Heart right ventricle (tissue), 12 donors: ENCODE results near the gene TMEM234. TPM values are rescaled to one million over a fixed set of nuclear protein-coding genes. Genes with fewer than 3 reads are reported as not detected.

ENCODE experiments used
- polyA plus RNA-seq, 2 donors: library from polyadenylated mRNA; stranded (reverse); fragments of 200-250 nt; gene quantifications; one replicate each; pipeline ENCODE4 v1.2.3, GENCODE V29; 2013
- total RNA-seq, 10 donors: library from RNA; stranded (reverse); fragmentation: NEBNext Ultra II Directional in 3 of 10; extraction: Animal tissue kit (Norgen Biotek cat#: 25700) in 3 of 10; gene quantifications; one replicate each; pipeline versions ENCODE4 v1.2.1 to v1.2.4, GENCODE V29; 2021 to 2023
- donor health status: ischemic (EF 13 %, LVEDD 7.1; RV severe dilation, severe dysfunction).
- donor health status: healthy with polysubstance abuse.
- donor health status: DM: no; HTN: yes; CAD: no.
- donor health status: DM: no; HTN: no; CAD: no.
- donor health status: ischemic (EF 25% LVEDD 6.9; RV normal size, moderate dysfunction).
- donor health status: ischemic (EF 25% LVEDD 5.7; RV mildly dilated, moderate dysfunction).
- donor health status: healthy.
- donor health status: nonischemic (EF 11% LVEDD 7.7; RV severe dilation, severe dysfunction).
- donor health status: DM: yes; HTN: yes; CAD: no.
- donor health status: PGD.
- donor health status: ischemic (EF 29% LVEDD 5.4; RV normal size, mild dysfunction).
- donor health status: nonischemic (EF 23%, LVEDD 6.1; RV moderate dilation, normal function).

The TMEM234 gene
- total and polyA plus RNA-seq, 12 donors: 8.1 to 19.6 (median 11.3) TPM

Other genes starting within 250 kb of the TMEM234 start
- gene KHDRBS1, start 208.5 kb downstream of the TMEM234 start, total RNA-seq: 10 to 100 TPM; 64.6 to 78.3 (median 67.1) TPM
- gene KHDRBS1, start 208.5 kb downstream of the TMEM234 start, polyA plus RNA-seq: 10 to 100 TPM; 33.2 to 41.2 TPM
- 10 to 100 TPM in 1 of 10 donors, 1 to 10 TPM in 9; 4.8 to 15.5 (median 6.5) TPM for gene TMEM39B, start 149.4 kb downstream of the TMEM234 start, total RNA-seq
- 1 to 10 TPM; 7.2 to 7.5 TPM for gene TMEM39B, start 149.4 kb downstream of the TMEM234 start, polyA plus RNA-seq
- 10 to 100 TPM; 73.0 to 92.5 (median 82.6) TPM for gene KPNA6, start 114.3 kb downstream of the TMEM234 start, total RNA-seq
- 10 to 100 TPM; 10.2 to 11.3 TPM for gene KPNA6, start 114.3 kb downstream of the TMEM234 start, polyA plus RNA-seq
- gene TXLNA, start 42.7 kb downstream of the TMEM234 start, total RNA-seq: 10 to 100 TPM; 13.7 to 28.9 (median 17.3) TPM
- 10 to 100 TPM in 1 of 2 donors, 1 to 10 TPM in 1; 7.5 to 11.7 TPM for gene TXLNA, start 42.7 kb downstream of the TMEM234 start, polyA plus RNA-seq
- 10 to 100 TPM; 11.8 to 25.5 (median 16.3) TPM for gene CCDC28B, start 21.8 kb downstream of the TMEM234 start, total RNA-seq
- 10 to 100 TPM; 21.3 to 42.7 TPM for gene CCDC28B, start 21.8 kb downstream of the TMEM234 start, polyA plus RNA-seq
- gene IQCC, start 16.7 kb downstream of the TMEM234 start, total RNA-seq: 1 to 10 TPM in 4 of 10 donors, under 1 TPM in 6; 0.34 to 1.2 (median 0.90) TPM
- 1 to 10 TPM in 1 of 2 donors, under 1 TPM in 1; 0.87 to 2.0 TPM for gene IQCC, start 16.7 kb downstream of the TMEM234 start, polyA plus RNA-seq
- gene DCDC2B, start 13.3 kb downstream of the TMEM234 start, total RNA-seq: not detected
- gene DCDC2B, start 13.3 kb downstream of the TMEM234 start, polyA plus RNA-seq: not detected
- 100 to 1,000 TPM in 7 of 10 donors, 10 to 100 TPM in 3; 90.3 to 138 (median 103) TPM for gene EIF3I, start 54 bp upstream of the TMEM234 start, total RNA-seq
- 100 to 1,000 TPM; 140 to 342 TPM for gene EIF3I, start 54 bp upstream of the TMEM234 start, polyA plus RNA-seq
- gene FAM167B, start 24.9 kb upstream of the TMEM234 start, total RNA-seq: 10 to 100 TPM in 1 of 10 donors, 1 to 10 TPM in 9; 1.0 to 12.5 (median 3.9) TPM
- gene FAM167B, start 24.9 kb upstream of the TMEM234 start, polyA plus RNA-seq: 10 to 100 TPM; 13.5 to 17.3 TPM
- 1 to 10 TPM in 4 of 10 donors, under 1 TPM in 6; 0.25 to 7.1 (median 0.86) TPM for gene LCK, start 28.9 kb upstream of the TMEM234 start, total RNA-seq
- under 1 TPM; 0.29 to 0.39 TPM for gene LCK, start 28.9 kb upstream of the TMEM234 start, polyA plus RNA-seq
- 10 to 100 TPM; 27.5 to 43.5 (median 33.0) TPM for gene HDAC1, start 69.7 kb upstream of the TMEM234 start, total RNA-seq
- 10 to 100 TPM; 29.6 to 33.9 TPM for gene HDAC1, start 69.7 kb upstream of the TMEM234 start, polyA plus RNA-seq
- gene MARCKSL1, start 113.9 kb upstream of the TMEM234 start, total RNA-seq: 10 to 100 TPM in 8 of 10 donors, 1 to 10 TPM in 2; 6.3 to 27.4 (median 13.2) TPM
- 10 to 100 TPM; 21.1 to 61.1 TPM for gene MARCKSL1, start 113.9 kb upstream of the TMEM234 start, polyA plus RNA-seq
- 1 to 10 TPM in 9 of 10 donors, under 1 TPM in 1; 0.93 to 5.2 (median 2.2) TPM for gene FAM229A, start 140.1 kb upstream of the TMEM234 start, total RNA-seq
- gene FAM229A, start 140.1 kb upstream of the TMEM234 start, polyA plus RNA-seq: 10 to 100 TPM in 1 of 2 donors, 1 to 10 TPM in 1; 2.8 to 13.4 TPM
- gene TSSK3, start 140.2 kb upstream of the TMEM234 start, total RNA-seq: 1 to 10 TPM in 7 of 10 donors, under 1 TPM in 3; 0.47 to 5.8 (median 1.7) TPM
- gene TSSK3, start 140.2 kb upstream of the TMEM234 start, polyA plus RNA-seq: 1 to 10 TPM in 1 of 2 donors, under 1 TPM in 1; 0.10 to 4.4 TPM
- 10 to 100 TPM; 37.2 to 49.4 (median 45.9) TPM for gene BSDC1, start 172.1 kb upstream of the TMEM234 start, total RNA-seq
- 10 to 100 TPM; 21.4 to 24.1 TPM for gene BSDC1, start 172.1 kb upstream of the TMEM234 start, polyA plus RNA-seq
- gene ZBTB8B, start 242.7 kb upstream of the TMEM234 start, total RNA-seq: under 1 TPM in 5 of 10 donors, not detected in 5; 0.02 to 0.04 (median 0.02) TPM
- gene ZBTB8B, start 242.7 kb upstream of the TMEM234 start, polyA plus RNA-seq: under 1 TPM in 1 of 2 donors, not detected in 1; under 0.01 TPM